NCI-H2196 (cell line): Measurements from ENCODE around the gene KLF6.
A peak's percentile ranks its signal among the peaks of the same experiment; 100 is the strongest.

Source experiments
- DNase-seq: peaks from one replicate; lab custom pipeline; 2025; ENCODE audit not compliant: unreplicated experiment; lab: John Stamatoyannopoulos, UW

Gene KLF6

GRCh38 chr10:3811291-3811870, 26.4 kb upstream of the KLF6 start:
- DNase-seq = peak; percentile 5

- DNase-seq = no peak
Measured at GRCh38 chr10:3808689-3809199, 23.7 kb upstream of the KLF6 start.

- DNase-seq = no peak
Measured at GRCh38 chr10:3807928-3808496, 23.0 kb upstream of the KLF6 start.

GRCh38 chr10:3807211-3807927, 22.4 kb upstream of the KLF6 start:
- no peak for DNase-seq

GRCh38 chr10:3806603-3807002, 21.6 kb upstream of the KLF6 start:
- DNase-seq = no peak

GRCh38 chr10:3805791-3806461, 20.9 kb upstream of the KLF6 start:
- DNase-seq = no peak

GRCh38 chr10:3805201-3805790, 20.3 kb upstream of the KLF6 start:
- DNase-seq = no peak

GRCh38 chr10:3803927-3804741, 19.1 kb upstream of the KLF6 start:
- no peak for DNase-seq

- no peak for DNase-seq
Measured at GRCh38 chr10:3803295-3803926, 18.4 kb upstream of the KLF6 start.

GRCh38 chr10:3802526-3803265, 17.7 kb upstream of the KLF6 start:
- no peak for DNase-seq

- no peak for DNase-seq
Measured at GRCh38 chr10:3801558-3802192, 16.7 kb upstream of the KLF6 start.

GRCh38 chr10:3800586-3800985, 15.6 kb upstream of the KLF6 start:
- no peak for DNase-seq

GRCh38 chr10:3797750-3798149, 12.7 kb upstream of the KLF6 start:
- DNase-seq = no peak

- DNase-seq = no peak
Measured at GRCh38 chr10:3793553-3793952, 8.5 kb upstream of the KLF6 start.

- no peak for DNase-seq
Measured at GRCh38 chr10:3792710-3793219, 7.8 kb upstream of the KLF6 start.

- DNase-seq = no peak
Measured at GRCh38 chr10:3791974-3792633, 7.1 kb upstream of the KLF6 start.

- no peak for DNase-seq
Measured at GRCh38 chr10:3790858-3791257, 5.8 kb upstream of the KLF6 start.

GRCh38 chr10:3790272-3790671, 5.3 kb upstream of the KLF6 start:
- no peak for DNase-seq
